Measurements from ENCODE around the gene PRDM16. TPM values are rescaled to one million over a fixed set of nuclear protein-coding genes. Genes with fewer than 3 reads are reported as not detected.

PRDM16 gene
- total RNA-seq, 4 donors from 2014 or later: 0.19 to 1.6 (median 0.36) TPM

GRCh38 chr1:3316340-3316943, 247.4 kb downstream of the PRDM16 start:
- Histone ChIP-seq H3K9me3 (no peaks in the 10 kb centered on the region), H3K27me3 (peaks cover 79% of the 10 kb centered on the region), H3K4me1 (peaks cover 26% of the 10 kb centered on the region), H3K27ac (no peak overlapping the region), H3K4me3 (no peak overlapping the region), H3K36me3 (no peaks in the 10 kb centered on the region)
- no peak for TF ChIP-seq EP300 (IDR thresholded peaks at IDR 0.05)
- TF ChIP-seq CTCF (IDR thresholded peaks at IDR 0.05): no peak
- TF ChIP-seq POLR2AphosphoS5 (IDR thresholded peaks at IDR 0.05): no peak
- TF ChIP-seq POLR2A (IDR thresholded peaks at IDR 0.05): no peak
- DNase-seq (ENCODE audit: low spot score in 2 of 2): no peak
- WGBS: 74% methylated on average over 8 of the region's 8 CpGs

GRCh38 chr1:3317456-3317855, 248.5 kb downstream of the PRDM16 start:
- no peaks in the 10 kb centered on the region for H3K36me3 ChIP-seq
- TF ChIP-seq POLR2AphosphoS5 (IDR thresholded peaks at IDR 0.05) (no peak), POLR2A (IDR thresholded peaks at IDR 0.05) (no peak), EP300 (IDR thresholded peaks at IDR 0.05) (no peak), CTCF (IDR thresholded peaks at IDR 0.05) (no peak)
- no peaks in the 10 kb centered on the region for H3K9me3 ChIP-seq
- WGBS: 92% methylated on average over 17 of the region's 17 CpGs
- H3K27me3 ChIP-seq: peaks cover 79% of the 10 kb centered on the region
- peaks cover 26% of the 10 kb centered on the region for H3K4me1 ChIP-seq
- DNase-seq (ENCODE audit: low spot score in 2 of 2): no peak
- H3K4me3 ChIP-seq: no peak overlapping the region
- H3K27ac ChIP-seq: no peak overlapping the region

GRCh38 chr1:3318329-3318728, 249.3 kb downstream of the PRDM16 start:
- Histone ChIP-seq H3K9me3 (no peaks in the 10 kb centered on the region), H3K36me3 (no peaks in the 10 kb centered on the region), H3K4me1 (peaks cover 22% of the 10 kb centered on the region), H3K27ac (no peak overlapping the region), H3K4me3 (no peak overlapping the region), H3K27me3 (peaks cover 83% of the 10 kb centered on the region)
- no peak for DNase-seq (ENCODE audit: low spot score in 2 of 2)
- TF ChIP-seq POLR2A (IDR thresholded peaks at IDR 0.05): no peak
- TF ChIP-seq EP300 (IDR thresholded peaks at IDR 0.05): no peak
- no peak for TF ChIP-seq POLR2AphosphoS5 (IDR thresholded peaks at IDR 0.05)
- no peak for TF ChIP-seq CTCF (IDR thresholded peaks at IDR 0.05)
- WGBS: 93% methylated on average over 2 of the region's 2 CpGs

GRCh38 chr1:3319874-3320245, 250.9 kb downstream of the PRDM16 start:
- 88% methylated on average over 1 of the region's 4 CpGs for WGBS
- no peak for TF ChIP-seq POLR2A (IDR thresholded peaks at IDR 0.05)
- TF ChIP-seq CTCF (IDR thresholded peaks at IDR 0.05): peak in 1 of 2 donors; percentile 40
- no peak for TF ChIP-seq EP300 (IDR thresholded peaks at IDR 0.05)
- Histone ChIP-seq H3K27ac (no peak overlapping the region), H3K4me1 (peaks cover 12% of the 10 kb centered on the region), H3K9me3 (no peaks in the 10 kb centered on the region), H3K4me3 (no peak overlapping the region), H3K36me3 (no peaks in the 10 kb centered on the region), H3K27me3 (peaks cover 89% of the 10 kb centered on the region)
- no peak for DNase-seq (ENCODE audit: low spot score in 2 of 2)

GRCh38 chr1:3320246-3321152, 251.5 kb downstream of the PRDM16 start:
- peaks cover 9% of the 10 kb centered on the region for H3K4me1 ChIP-seq
- DNase-seq (ENCODE audit: low spot score in 2 of 2): no peak
- H3K4me3 ChIP-seq: no peak overlapping the region
- 74% methylated on average over 12 of the region's 18 CpGs for WGBS
- no peaks in the 10 kb centered on the region for H3K36me3 ChIP-seq
- no peak for TF ChIP-seq EP300 (IDR thresholded peaks at IDR 0.05)
- TF ChIP-seq POLR2AphosphoS5 (IDR thresholded peaks at IDR 0.05): no peak
- TF ChIP-seq CTCF (IDR thresholded peaks at IDR 0.05): no peak
- no peak for TF ChIP-seq POLR2A (IDR thresholded peaks at IDR 0.05)
- H3K27ac ChIP-seq: no peak overlapping the region
- no peaks in the 10 kb centered on the region for H3K9me3 ChIP-seq
- peaks cover 89% of the 10 kb centered on the region for H3K27me3 ChIP-seq
